Stimulated activated CD8-positive, alpha-beta memory T cell treated with anti-CD3 and anti-CD28 coated beads, Interleukin-15, amount 100 ng/mL, for 24 hours (primary cell): ENCODE measurements around the gene CPNE7.

ENCODE experiments used
- DNase-seq: peaks from one replicate; pipeline ENCODE4 v3.0.0-alpha.2; 2020; ENCODE audit warnings: low read depth

Gene CPNE7

DNA sequence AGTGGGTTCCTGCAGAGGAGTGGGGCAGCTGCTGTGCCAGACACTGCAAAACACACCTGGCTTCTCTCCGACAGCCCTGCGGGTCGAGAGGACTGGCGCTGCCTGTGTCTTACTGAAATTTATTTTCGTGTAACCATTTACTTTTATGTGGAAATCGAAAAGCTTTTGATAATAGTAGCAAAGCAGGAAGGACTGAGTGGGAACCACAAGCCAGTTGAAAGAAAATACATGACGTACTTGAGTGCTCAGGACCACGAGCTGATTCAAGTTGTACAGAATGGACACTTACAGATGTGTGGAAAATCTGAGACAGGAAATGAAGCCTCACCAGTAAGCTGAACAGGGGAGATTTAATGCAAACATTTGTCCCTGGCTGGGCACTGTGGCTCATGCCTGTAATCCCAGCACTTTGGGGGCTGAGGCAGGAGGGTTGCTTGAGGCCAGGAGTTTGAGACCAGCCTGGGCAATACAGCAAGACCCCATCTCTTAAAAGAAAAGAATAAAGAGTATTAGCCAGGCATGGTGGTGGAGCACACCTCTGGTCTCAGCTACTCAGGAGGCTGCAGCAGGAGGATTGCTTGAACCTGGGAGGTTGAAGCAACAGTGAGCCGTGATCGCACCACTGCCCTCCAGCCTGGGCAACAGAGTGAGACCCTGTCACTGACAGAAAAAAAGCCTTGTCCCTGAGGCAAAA, 26.4 kb upstream of the CPNE7 start:
- DNase-seq = no peak

DNA sequence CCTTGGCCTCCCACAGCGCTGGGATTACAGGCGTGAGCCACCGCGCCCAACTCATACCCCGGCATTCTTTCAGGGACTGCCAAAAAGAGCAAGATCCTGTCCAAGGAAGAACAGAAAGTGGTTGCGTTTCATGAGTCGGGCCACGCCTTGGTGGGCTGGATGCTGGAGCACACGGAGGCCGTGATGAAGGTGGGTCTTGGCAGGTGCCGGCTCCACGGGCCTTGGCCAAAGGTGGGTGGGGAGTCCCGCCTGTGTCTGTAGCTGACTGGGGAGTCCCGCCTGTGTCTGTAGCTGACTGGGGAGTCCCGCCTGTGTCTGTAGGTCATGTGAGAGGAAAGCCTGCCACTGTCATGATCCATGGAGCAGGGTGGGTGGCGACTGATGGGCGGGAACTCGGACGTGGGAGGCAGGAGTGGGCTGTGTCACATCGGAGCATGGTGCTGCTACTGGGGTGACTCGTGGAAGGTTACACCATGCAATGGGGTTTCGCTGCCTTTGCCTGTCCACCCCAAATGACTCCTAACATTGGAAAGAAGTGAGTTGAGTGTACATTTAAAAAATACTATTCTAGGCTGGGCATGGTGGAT, 25.0 kb upstream of the CPNE7 start:
- DNase-seq = no peak

DNA sequence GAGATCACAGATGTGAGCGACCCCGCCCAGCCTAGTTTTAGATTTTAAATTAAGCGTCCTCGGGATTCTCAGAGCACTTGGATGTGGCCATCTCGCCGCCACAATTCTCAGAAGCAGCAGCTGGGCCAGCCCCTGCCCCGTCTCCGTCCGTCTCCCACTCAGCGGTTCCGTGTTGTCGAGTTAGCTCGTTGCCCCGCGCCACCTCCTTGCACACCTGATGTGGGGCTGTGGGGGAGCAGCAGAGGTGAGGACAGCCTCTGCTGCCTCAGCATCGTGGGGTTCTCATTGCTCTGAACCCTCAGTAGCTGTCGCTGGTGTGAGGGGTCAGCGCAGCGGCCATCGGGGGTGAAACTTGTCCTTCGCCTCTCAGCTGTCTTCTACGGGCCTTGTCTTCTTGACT, 23.2 kb upstream of the CPNE7 start:
- no peak for DNase-seq

DNA sequence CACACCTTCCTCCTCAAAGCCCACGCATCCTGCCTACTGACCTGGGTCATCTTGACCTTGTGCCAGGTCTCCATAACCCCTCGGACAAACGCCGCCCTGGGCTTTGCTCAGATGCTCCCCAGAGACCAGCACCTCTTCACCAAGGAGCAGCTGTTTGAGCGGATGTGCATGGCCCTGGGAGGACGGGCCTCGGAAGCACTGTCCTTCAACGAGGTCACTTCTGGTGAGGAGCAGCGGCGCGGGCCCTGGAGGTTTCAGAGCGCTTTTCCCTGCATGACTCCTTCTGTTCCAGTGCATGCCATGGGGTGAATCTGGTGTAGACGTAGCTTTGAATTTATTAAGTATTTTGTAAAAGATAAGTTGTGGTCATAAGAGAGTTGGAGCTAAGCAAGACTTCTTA, 22.6 kb upstream of the CPNE7 start:
- DNase-seq = no peak

DNA sequence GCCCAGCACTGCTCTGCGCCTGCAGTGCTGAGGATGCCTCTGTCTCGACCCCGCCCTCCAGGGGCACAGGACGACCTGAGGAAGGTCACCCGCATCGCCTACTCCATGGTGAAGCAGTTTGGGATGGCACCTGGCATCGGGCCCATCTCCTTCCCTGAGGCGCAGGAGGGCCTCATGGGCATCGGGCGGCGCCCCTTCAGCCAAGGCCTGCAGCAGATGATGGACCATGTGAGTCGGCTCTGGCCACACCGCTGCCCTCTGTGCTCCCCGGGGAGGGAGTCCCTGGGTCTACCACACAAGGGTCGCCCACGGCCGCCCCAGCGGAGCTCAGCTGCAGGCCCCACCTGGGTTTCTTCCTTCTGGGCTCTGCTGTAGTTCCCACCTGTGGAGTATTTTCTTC, 21.8 kb upstream of the CPNE7 start:
- no peak for DNase-seq

DNA sequence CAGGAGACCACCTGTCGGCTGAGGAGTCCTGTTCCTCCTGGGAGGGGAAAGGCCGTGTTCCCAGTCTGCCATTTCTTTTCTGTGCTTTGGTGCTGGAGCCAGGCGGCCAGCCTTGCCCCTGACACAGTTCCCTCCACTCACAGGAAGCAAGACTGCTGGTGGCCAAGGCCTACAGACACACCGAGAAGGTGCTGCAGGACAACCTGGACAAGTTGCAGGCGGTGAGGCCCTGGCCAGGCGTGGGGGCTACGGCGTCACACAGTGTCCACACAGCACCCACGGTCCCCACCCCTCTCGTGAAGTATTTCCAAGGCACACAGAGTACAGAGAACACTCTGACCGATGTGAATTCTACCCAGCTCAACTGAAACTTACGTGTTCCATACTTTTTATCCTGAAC, 21.2 kb upstream of the CPNE7 start:
- DNase-seq = no peak

DNA sequence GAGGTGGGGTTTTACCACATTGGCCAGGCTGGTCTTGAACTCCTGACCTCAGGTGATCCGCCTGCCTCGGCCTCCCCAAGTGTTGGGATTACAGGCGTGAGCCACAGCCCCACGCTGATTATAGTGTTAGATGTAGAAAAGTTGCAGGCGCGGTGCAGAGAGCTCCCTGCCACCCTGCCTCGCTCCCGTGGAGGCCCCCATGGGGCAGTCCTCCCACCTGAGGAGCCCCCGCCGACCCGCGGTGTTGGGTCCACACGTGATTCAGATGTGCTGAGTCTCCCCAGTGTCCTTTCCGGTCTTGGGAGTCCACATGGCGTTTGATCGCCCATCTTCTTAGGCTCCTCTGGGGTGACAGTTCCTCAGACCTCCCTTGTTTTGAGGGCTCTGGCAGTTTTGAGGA, 20.3 kb upstream of the CPNE7 start:
- no peak for DNase-seq

DNA sequence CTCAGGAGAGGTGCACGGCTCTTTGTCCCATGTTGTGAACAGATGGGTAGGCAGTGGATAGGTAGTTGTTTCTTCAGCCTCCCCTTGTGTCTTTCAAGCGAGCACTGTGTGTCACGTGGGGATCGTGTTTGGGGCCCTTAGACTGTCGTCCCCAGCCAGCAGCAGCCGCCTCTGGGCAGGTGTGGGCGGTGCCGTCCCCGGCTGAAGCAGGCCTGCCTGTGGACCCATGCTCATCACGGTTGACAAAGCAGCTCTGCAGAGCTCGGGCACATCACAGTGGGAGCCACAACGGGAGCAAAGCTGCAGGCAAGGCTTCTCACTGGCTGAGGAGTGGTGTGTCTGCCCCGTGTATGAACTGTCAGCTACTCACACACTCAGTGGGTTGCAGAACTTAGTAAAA, 19.8 kb upstream of the CPNE7 start:
- DNase-seq = no peak

DNA sequence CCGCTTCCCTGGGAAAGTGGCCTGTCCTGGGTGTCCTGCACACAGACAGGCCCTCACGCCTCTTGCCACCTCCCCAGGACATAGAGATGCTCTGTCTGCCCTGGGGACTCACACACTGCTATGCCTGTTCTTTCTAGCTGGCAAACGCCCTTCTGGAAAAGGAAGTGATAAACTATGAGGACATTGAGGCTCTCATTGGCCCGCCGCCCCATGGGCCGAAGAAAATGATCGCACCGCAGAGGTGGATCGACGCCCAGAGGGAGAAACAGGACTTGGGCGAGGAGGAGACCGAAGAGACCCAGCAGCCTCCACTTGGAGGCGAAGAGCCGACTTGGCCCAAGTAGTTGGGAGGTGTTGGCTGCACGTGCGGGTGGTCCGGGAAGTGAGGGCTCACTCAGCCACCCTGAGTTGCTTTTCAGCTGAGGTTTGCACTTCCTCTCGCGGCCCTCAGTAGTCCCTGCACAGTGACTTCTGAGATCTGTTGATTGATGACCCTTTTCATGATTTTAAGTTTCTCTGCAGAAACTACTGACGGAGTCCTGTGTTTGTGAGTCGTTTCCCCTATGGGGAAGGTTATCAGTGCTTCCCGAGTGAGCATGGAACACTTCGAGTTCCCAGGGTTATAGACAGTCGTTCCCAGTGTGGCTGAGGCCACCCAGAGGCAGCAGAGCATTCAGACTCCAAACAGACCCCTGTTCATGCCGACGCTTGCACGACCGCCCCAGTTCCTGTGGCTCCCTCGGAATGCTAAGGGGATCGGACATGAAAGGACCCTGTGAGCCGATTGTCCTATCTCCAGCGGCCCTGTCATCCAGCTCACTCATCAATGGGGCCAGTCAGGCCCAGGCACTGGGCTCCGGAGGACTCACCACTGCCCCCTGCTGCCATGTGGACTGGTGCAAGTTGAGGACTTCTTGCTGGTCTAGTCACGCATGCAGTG, 18.5 kb upstream of the CPNE7 start:
- peak; percentile 57 for DNase-seq

DNA sequence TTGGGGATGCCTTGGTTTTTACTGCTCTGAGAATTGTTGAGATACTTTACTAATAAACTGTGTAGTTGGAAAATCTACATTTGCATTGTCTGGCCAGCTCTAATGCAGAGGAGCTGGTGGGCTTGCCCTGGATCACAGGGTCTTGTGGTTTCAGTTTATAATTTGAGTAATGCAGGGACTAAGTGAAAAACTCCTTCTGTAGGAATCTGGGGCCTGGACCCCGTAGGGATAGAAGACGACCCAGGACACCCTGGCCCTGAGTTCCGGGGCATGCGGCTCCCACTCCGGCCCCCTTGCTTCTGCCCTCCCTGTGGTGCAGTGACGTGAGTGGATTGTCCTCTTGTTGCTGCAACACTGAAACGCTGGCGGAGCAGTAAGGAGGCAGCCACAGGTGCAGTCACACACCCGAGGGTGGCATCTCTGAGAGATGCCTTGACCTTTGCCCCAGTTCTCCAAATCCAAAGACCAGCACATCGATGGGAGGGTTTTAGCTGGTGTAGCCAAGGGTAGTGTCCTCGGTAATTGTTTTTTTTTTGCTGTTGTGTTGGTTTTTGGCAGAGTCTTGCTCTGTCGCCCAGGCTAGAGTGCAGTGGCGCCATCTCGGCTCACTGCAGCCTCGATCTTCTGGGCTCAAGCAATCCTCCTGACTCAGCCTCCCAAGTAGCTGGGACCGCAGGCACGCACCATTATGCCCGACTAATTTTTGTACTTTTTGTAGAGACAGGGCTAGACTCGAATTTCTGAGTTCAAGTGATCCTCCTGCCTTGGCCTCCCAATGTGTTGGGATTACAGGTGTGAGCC, 17.7 kb upstream of the CPNE7 start:
- DNase-seq = no peak

DNA sequence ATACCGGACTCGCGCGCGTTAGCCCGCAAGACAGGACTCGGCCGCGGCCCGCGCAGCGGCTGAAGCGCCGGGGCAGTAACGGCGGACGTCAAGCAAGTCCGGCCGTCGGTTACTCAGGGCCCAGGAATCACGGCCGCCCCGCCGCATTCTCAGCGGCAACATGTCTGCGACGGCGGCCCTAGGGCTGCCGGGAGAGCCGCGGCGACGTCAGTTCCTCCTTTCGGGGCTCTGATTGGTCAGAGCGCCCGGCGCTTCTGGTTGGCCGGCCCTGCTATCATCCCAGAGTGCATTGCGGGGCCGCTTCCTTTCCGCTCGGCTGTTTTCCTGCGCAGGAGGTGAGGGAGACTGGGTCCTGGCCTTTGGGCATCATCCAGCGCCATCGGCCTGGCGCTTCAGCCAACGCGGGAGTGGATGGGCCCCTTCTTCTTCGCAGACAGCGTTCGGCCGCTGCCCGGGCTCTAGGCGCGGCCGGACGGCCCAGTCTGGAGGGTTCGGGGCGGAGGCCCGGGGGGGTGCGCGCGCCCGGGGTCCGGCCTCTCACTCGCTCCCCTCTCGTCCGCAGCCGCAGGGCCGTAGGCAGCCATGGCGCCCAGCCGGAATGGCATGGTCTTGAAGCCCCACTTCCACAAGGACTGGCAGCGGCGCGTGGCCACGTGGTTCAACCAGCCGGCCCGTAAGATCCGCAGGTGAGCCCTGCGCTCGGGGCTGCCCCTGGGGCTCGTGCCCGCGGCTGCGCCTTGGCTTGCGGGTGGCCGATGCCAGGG, 15.0 kb upstream of the CPNE7 start, which contains the start of gene RPL13:
RPL13 (plus strand) TSS at position 305 of the 764 bp plus-strand sequence; CDS start at position 583, 278 bp downstream.
- peak; percentile 84 for DNase-seq

DNA sequence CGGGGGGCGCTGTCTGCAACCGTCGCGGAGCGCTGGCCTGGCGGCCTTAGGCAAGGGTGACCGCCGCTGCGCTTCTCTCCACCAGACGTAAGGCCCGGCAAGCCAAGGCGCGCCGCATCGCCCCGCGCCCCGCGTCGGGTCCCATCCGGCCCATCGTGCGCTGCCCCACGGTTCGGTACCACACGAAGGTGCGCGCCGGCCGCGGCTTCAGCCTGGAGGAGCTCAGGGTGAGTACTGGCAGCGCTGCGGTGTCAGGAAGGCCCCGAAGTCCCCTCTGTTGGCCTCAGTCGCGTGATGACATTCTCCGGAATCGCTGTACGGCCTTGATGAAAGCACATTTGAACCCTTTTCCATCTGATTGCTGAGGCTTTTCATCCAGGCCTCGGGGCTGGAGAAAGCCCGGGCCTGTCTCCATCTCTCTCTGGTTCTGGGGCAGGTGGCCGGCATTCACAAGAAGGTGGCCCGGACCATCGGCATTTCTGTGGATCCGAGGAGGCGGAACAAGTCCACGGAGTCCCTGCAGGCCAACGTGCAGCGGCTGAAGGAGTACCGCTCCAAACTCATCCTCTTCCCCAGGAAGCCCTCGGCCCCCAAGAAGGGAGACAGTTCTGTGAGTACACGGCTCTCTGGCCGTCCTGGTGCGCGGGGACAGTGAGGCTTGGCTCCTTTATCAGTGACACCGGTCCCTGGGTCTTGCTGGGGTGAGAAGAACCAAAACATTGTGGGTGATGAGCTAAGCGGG, 14.2 kb upstream of the CPNE7 start:
- DNase-seq = no peak

DNA sequence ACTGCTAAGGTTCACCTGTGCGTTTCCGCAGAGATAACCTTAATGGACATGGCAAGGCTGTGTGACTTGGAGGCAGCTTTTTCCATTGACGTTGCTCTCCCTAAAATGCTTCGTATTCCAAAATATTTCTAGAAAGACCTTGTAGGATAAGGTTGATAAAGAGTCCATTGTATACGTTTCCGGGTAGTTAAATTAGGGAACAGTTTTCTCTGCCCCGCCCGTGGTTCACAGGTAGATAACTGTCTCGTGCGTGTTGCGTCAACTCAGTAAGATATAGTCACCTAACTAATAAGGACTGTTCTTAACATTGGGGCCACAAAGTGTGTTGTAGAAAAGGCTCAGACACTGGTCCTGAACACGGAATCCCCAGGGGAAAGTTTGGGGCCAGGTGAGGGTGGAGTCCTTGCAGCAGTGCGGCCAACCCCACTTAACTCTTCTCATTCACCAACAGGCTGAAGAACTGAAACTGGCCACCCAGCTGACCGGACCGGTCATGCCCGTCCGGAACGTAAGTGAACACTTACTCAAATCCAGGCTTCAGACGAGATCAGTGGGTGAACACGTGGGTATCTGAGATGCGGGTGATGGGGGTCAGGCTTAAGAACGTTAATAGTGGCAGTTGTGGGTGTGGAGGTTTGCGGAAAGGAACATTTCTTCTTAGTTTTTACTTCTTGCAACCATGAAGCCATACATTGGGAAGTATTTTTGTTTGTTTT, 13.5 kb upstream of the CPNE7 start:
- no peak for DNase-seq

DNA sequence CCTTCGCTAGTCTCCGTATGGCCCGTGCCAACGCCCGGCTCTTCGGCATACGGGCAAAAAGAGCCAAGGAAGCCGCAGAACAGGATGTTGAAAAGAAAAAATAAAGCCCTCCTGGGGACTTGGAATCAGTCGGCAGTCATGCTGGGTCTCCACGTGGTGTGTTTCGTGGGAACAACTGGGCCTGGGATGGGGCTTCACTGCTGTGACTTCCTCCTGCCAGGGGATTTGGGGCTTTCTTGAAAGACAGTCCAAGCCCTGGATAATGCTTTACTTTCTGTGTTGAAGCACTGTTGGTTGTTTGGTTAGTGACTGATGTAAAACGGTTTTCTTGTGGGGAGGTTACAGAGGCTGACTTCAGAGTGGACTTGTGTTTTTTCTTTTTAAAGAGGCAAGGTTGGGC, 12.6 kb upstream of the CPNE7 start:
- no peak for DNase-seq

DNA sequence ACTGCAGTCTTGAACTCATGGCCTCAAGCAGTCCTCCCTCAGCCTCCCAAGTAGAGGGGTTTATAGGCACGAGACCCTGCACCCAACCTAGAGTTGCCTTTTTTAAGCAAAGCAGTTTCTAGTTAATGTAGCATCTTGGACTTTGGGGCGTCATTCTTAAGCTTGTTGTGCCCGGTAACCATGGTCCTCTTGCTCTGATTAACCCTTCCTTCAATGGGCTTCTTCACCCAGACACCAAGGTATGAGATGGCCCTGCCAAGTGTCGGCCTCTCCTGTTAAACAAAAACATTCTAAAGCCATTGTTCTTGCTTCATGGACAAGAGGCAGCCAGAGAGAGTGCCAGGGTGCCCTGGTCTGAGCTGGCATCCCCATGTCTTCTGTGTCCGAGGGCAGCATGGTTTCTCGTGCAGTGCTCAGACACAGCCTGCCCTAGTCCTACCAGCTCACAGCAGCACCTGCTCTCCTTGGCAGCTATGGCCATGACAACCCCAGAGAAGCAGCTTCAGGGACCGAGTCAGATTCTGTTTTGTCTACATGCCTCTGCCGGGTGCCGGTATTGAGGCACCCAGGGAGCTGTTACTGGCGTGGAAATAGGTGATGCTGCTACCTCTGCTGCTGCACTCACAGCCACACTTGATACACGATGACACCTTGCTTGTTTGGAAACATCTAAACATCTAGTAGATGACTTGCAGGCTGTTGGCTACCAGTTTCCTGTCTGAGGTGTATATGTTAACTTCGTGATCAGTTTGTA, 11.7 kb upstream of the CPNE7 start:
- no peak for DNase-seq

DNA sequence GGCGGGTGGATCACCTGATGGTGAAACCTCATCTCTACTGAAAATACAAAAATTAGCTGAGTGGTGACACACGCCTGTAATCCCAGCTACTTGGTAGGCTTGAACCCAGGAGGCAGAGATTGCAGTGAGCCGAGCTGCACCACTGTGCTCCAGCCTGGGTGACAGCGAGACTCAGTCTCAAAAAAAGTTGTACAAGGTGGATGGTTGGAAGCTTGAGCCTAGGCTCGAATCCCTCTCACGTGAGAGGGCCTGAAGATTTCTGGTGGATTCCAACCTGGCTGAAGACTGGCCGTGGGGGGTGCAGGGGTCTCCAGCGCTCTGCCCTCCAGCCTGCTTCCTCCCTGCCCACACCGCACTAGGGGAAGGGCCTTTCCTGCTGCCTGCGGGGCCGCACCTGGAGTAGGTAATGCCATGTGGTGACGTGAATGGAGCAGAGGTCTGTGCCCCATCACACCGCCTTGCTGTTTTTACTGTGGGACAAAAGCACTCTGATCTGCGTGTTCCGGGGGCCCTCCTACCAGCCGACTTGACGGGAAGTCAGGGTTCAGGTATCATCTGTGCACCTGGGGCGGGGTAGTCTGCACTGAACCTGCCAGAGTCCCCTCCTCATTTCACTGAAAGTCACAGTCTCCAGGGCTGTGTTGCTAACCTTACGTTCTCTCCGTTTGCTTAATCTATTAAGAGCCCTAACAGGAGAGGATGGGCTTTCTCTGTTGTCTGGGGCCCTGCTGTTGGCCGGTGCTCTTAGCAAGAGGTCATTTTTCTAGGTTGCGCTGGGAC, 10.9 kb upstream of the CPNE7 start:
- DNase-seq = no peak

DNA sequence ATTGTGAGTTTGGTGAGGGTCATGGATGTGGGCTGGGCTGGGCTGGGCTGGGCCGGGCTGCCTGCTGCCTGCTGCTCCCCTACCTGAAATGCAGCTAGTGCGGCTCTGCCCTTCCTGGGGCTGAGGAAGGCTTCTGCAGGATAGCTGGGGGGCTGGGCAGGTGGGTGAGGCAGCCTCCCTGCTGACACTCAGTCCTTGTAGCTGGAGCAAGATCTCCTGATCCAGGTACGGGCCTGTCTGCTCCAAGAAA, 10.4 kb upstream of the CPNE7 start:
- DNase-seq = no peak

DNA sequence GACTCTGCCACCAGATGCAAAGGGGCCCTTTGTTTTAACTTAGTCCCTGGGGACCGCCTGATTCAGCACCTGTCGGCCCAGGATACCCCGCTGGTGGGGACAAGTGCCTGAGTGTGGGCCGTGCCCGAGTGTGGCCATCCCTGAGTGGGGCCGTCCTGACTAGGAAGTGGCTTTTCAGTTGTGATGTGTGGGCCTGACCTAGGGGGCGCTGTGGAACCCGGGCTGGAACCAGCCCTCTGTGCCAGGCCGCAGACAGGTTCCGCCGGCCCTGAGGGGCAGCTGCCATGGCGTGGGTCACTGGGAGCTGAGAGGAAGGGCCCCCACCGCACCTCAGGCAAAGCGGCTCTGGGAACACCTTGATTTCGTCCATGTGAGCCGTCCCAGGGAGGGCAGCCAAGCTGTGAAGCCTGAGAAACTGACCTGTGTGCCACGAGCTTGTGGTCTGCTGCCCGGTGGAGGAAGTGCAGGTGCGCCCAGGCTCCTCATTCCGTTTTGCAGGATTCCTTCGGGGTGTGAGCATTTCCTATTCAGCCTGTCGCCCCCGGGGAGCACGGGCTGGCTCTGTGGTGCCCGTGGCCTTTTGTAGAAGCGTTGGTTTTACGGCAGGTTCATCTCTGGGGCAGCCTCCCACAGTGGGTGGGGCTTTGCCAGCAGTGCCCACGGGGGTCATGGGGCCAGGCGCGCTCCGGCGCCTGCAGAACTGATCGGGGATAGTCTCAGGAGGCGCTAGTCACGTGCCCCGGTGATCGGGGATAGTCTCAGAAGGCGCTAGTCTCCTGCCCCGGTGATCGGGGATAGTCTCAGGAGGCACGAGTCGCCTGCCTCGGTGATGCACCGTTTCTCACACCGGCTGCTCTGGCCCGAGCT, 9.8 kb upstream of the CPNE7 start:
- DNase-seq = peak; percentile 42
